Pancreas (tissue), 10 donors: ENCODE data around the gene CTSZ. TPM values are rescaled to one million over a fixed set of nuclear protein-coding genes. Genes with fewer than 3 reads are reported as not detected.
"Not testable (repeated sequence)": the region's sequence is repeated elsewhere in the genome, so short reads cannot be mapped to it uniquely, and the experiment has no call there.

ENCODE experiments used
- ATAC-seq, 4 donors: fragments of 200-7000 bp; cut with Tn5 transposase; one replicate each; pipeline versions ENCODE4 v1.8.0 to v1.9.1; 2020; ENCODE audit warnings: mild to moderate bottlenecking in 4 of 4, moderate library complexity in 4 of 4
- DNase-seq, 6 donors: peaks; one replicate each; pipeline ENCODE4 v3.0.0-alpha.2; 2020
- FAIRE-seq: peaks from 2 replicates; lab custom pipeline; 2012; peaks lifted over from hg19 to GRCh38; lab: Jason Lieb, UNC
- H3K27ac ChIP-seq, 4 donors: fragments of 200-600 bp; sonication (generic); 1 replicate in 3 of 4; 2 replicates in 1 of 4; pipeline versions ENCODE4 v1.5.0 to v1.8.0; 2020
- H3K27me3 ChIP-seq, 4 donors: fragments of 200-600 bp; one replicate each; pipeline ENCODE4 v1.8.0; 2021
- H3K36me3 ChIP-seq, 3 donors: fragments of 200-600 bp; sonication (generic) in 1 of 3; one replicate each; pipeline versions ENCODE4 v1.5.0 to v1.8.0; 2020 to 2021
- H3K4me1 ChIP-seq, 3 donors: fragments of 200-600 bp; one replicate each; pipeline ENCODE4 v1.8.0; 2021
- H3K4me3 ChIP-seq, 4 donors: fragments of 200-600 bp; sonication (generic) in 2 of 4; one replicate each; pipeline versions ENCODE4 v1.5.0 to v1.8.0; 2020 to 2021
- H3K9me3 ChIP-seq, 4 donors: fragments of 200-600 bp; one replicate each; pipeline ENCODE4 v1.8.0; 2021
- CTCF ChIP-seq, 4 donors: fragments of 200-600 bp; sonication (generic) in 3 of 4; IDR thresholded peaks; one replicate each; pipeline versions ENCODE4 v1.5.0 to v1.8.0; 2021; ENCODE audit warnings: antibody characterized with exemption in 4 of 4
- WGBS, 2 donors: extraction: QIAGEN DNeasy Blood & Tissue Kit; methylation state at CpG; one replicate each; pipeline ENCODE4 v1.1.7; 2013; 5-methylcytosine and 5-hydroxymethylcytosine counted together
- intact Hi-C, 3 donors: fragments of 100-400 bp; cut with DNase I; formaldehyde crosslinking; loops; one replicate each; pipeline versions ENCODE4 v1.11.1 to v1.14.2; 2022
- polyA plus RNA-seq, 2 donors: library from polyadenylated mRNA; stranded (reverse); fragments of 200-250 nt; gene quantifications; one replicate each; pipeline ENCODE4 v1.2.3, GENCODE V29; 2013
- total RNA-seq, 6 donors: library from RNA; stranded (reverse); fragmentation: NEBNext Ultra II Directional in 4 of 6; extraction: Animal tissue kit (Norgen Biotek cat#: 25700) in 4 of 6; gene quantifications; one replicate each; pipeline versions ENCODE4 v1.2.1 to v1.2.4, GENCODE V29; 2021 to 2023
- donor health status: healthy with polysubstance abuse.
- donor health status: DM: no; HTN: no; CAD: no; lungs with moderate emphysema.
- donor health status: DM: no; HTN: no; CAD: no.
- donor health status: control.
- donor health status: control.
- donor health status: Bipolar disorder and iron deficiency.
- donor health status: DM: yes; HTN: yes; CAD: no.
- donor health status: DM: no; HTN: no; CAD: no.
- donor health status: DM: no; HTN: no; CAD: no.
- donor health status: DM: yes; HTN: yes; CAD: no.

CTSZ gene
- total and polyA plus RNA-seq, 8 donors = 33.7 to 107 (median 51.5) TPM

- Histone ChIP-seq H3K9me3 (no peaks in the 10 kb centered on the region), H3K4me3 (no peak overlapping the region), H3K4me1 (no peaks in the 10 kb centered on the region), H3K36me3 (no peaks in the 10 kb centered on the region), H3K27me3 (no peaks in the 10 kb centered on the region), H3K27ac (no peak overlapping the region)
- intact Hi-C loops = no loop called here
- no peak for ATAC-seq
- DNase-seq = no peak
- FAIRE-seq = no peak
- TF ChIP-seq CTCF (IDR thresholded peaks at IDR 0.05) = no peak
- 55 to 65% methylated on average over 8 of the region's 8 CpGs for WGBS, 2 donors
Measured at GRCh38 chr20:58963060-58963584, 43.9 kb downstream of the CTSZ start.

GRCh38 chr20:58959652-58960051, 47.4 kb downstream of the CTSZ start:
- WGBS, 2 donors = 64 to 70% methylated on average over 6 of the region's 6 CpGs
- H3K36me3 ChIP-seq = no peaks in the 10 kb centered on the region
- H3K9me3 ChIP-seq = no peaks in the 10 kb centered on the region
- no peak overlapping the region for H3K4me3 ChIP-seq
- ATAC-seq = no peak
- H3K27ac ChIP-seq = no peak overlapping the region
- no peak for FAIRE-seq
- DNase-seq = no peak
- no peak for TF ChIP-seq CTCF (IDR thresholded peaks at IDR 0.05)
- no peaks in the 10 kb centered on the region for H3K4me1 ChIP-seq
- no peaks in the 10 kb centered on the region for H3K27me3 ChIP-seq
- intact Hi-C loops = no loop called here

- DNase-seq (no peak), ATAC-seq (no peak), FAIRE-seq (no peak)
- Histone ChIP-seq H3K4me1 (no peaks in the 10 kb centered on the region), H3K4me3 (no peak overlapping the region), H3K36me3 (no peaks in the 10 kb centered on the region), H3K27me3 (no peaks in the 10 kb centered on the region), H3K27ac (no peak overlapping the region), H3K9me3 (no peaks in the 10 kb centered on the region)
- 83% methylated on average over 8 of the region's 8 CpGs for WGBS, 2 donors
- intact Hi-C loops = no loop called here
- TF ChIP-seq CTCF (IDR thresholded peaks at IDR 0.05) = no peak
Measured at GRCh38 chr20:58956078-58956477, 51.0 kb downstream of the CTSZ start.

GRCh38 chr20:58953050-58953449, 54.0 kb downstream of the CTSZ start:
- H3K27ac ChIP-seq = no peak overlapping the region
- no peaks in the 10 kb centered on the region for H3K4me1 ChIP-seq
- DNase-seq = no peak
- intact Hi-C loops = no loop called here
- TF ChIP-seq CTCF (IDR thresholded peaks at IDR 0.05) = no peak
- H3K36me3 ChIP-seq = no peaks in the 10 kb centered on the region
- no peaks in the 10 kb centered on the region for H3K27me3 ChIP-seq
- H3K4me3 ChIP-seq = no peak overlapping the region
- ATAC-seq = no peak
- FAIRE-seq = no peak
- no peaks in the 10 kb centered on the region for H3K9me3 ChIP-seq

GRCh38 chr20:58950603-58951002, 56.5 kb downstream of the CTSZ start:
- H3K4me3 ChIP-seq = no peak overlapping the region
- FAIRE-seq (no peak), DNase-seq (no peak), ATAC-seq (no peak)
- H3K36me3 ChIP-seq = no peaks in the 10 kb centered on the region
- H3K27ac ChIP-seq = no peak overlapping the region
- no peaks in the 10 kb centered on the region for H3K4me1 ChIP-seq
- WGBS, 2 donors = 75 to 79% methylated on average over 5 of the region's 5 CpGs
- H3K9me3 ChIP-seq = no peaks in the 10 kb centered on the region
- intact Hi-C loops = no loop called here
- no peaks in the 10 kb centered on the region for H3K27me3 ChIP-seq
- TF ChIP-seq CTCF (IDR thresholded peaks at IDR 0.05) = no peak

- H3K9me3 ChIP-seq, H3K4me1 ChIP-seq, DNase-seq, H3K27ac ChIP-seq, ATAC-seq, FAIRE-seq, H3K27me3 ChIP-seq, H3K4me3 ChIP-seq, intact Hi-C loops, H3K36me3 ChIP-seq: not testable (repeated sequence)
- 77 to 87% methylated on average over 7 of the region's 7 CpGs for WGBS, 2 donors
Measured at GRCh38 chr20:58947797-58948388, 59.2 kb downstream of the CTSZ start.
